ENCODE results near the gene PHKB. TPM values are rescaled to one million over a fixed set of nuclear protein-coding genes. Genes with fewer than 3 reads are reported as not detected.

PHKB gene
- total RNA-seq, 1 experiment from 2014 or later, result 38.8 TPM

DNA sequence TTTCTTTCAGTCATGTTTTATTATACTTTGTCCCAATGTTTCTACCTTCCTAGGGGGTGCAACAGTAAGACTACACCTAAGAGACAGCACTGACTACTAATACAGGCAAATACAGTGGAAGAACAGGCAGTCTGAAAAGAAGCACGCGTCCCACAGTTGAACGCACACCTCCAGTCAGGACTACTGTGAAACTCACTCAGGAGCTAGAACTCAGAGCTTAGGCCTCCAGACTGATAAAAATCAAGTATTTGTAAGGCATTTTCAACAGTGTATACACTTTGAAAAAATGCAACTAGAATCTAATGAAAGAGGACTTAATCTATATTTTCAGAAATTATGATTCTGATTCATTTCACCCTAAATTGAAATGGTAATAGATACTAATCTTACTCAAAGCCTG, 14.7 kb upstream of the PHKB start:
- no peaks in the 10 kb centered on the region for H3K27me3 ChIP-seq (ENCODE audit: insufficient read depth, low read length)
- H3K79me1 ChIP-seq (ENCODE audit: insufficient read depth, low read depth, low read length, poor library complexity, severe bottlenecking), result no peaks in the 10 kb centered on the region
- no peak for DNase-seq
- no peak overlapping the region for H2BK20ac ChIP-seq (ENCODE audit: low read depth, low read length, poor library complexity, severe bottlenecking)
- no peak overlapping the region for H3K23ac ChIP-seq (ENCODE audit: insufficient read length, low read depth, low read length)
- no peak overlapping the region for H3K18ac ChIP-seq (ENCODE audit: insufficient read length, low read depth, low read length)
- H3K79me2 ChIP-seq (ENCODE audit: insufficient read depth, low read length), result no peaks in the 10 kb centered on the region
- no peak overlapping the region for H3K27ac ChIP-seq (ENCODE audit: insufficient read length, low read depth, low read length)
- no peak overlapping the region for H3K14ac ChIP-seq (ENCODE audit: insufficient read depth, low read length)
- no peaks in the 10 kb centered on the region for H3K23me2 ChIP-seq (ENCODE audit: insufficient read length, low read depth, low read length, poor library complexity, severe bottlenecking)
- H3K27ac Mint-ChIP-seq, result no peak overlapping the region
- no peak overlapping the region for H3K4me2 ChIP-seq (ENCODE audit: insufficient read depth, insufficient read length, low read length)
- TF ChIP-seq, protein P1, sequence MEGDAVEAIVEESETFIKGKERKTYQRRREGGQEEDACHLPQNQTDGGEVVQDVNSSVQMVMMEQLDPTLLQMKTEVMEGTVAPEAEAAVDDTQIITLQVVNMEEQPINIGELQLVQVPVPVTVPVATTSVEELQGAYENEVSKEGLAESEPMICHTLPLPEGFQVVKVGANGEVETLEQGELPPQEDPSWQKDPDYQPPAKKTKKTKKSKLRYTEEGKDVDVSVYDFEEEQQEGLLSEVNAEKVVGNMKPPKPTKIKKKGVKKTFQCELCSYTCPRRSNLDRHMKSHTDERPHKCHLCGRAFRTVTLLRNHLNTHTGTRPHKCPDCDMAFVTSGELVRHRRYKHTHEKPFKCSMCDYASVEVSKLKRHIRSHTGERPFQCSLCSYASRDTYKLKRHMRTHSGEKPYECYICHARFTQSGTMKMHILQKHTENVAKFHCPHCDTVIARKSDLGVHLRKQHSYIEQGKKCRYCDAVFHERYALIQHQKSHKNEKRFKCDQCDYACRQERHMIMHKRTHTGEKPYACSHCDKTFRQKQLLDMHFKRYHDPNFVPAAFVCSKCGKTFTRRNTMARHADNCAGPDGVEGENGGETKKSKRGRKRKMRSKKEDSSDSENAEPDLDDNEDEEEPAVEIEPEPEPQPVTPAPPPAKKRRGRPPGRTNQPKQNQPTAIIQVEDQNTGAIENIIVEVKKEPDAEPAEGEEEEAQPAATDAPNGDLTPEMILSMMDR (conservative IDR thresholded peaks at IDR 0.05), result no peak
- no peak overlapping the region for H2BK12ac ChIP-seq (ENCODE audit: insufficient read length, low read depth, low read length)
- WGBS (ENCODE audit: extremely low coverage, insufficient read length, low lambda C conversion rate), result no CpG with 5 or more reads among the region's 3 CpGs
- H3T11ph ChIP-seq (ENCODE audit: low read length), result no peak overlapping the region
- H3K4ac ChIP-seq (ENCODE audit: low read depth, low read length), result no peak overlapping the region
- peaks cover 11 to 30% (median 29%) of the 10 kb centered on the region in 3 experiments for H3K36me3 Mint-ChIP-seq (ENCODE audit: insufficient read depth in 1 of 3, low read depth in 3 of 3)
- H3K9me3 ChIP-seq (ENCODE audit: control insufficient read depth, low read depth, low read length), result no peaks in the 10 kb centered on the region
- H2BK120ac ChIP-seq (ENCODE audit: low read depth, low read length, poor library complexity, severe bottlenecking), result no peak overlapping the region
- no peak overlapping the region for H3K4me3 Mint-ChIP-seq
- H3K9me3 Mint-ChIP-seq, result peaks cover 5 to 10% of the 10 kb centered on the region in 2 experiments; a peak in 4 of 5 replicates
- H2AFZ ChIP-seq (ENCODE audit: low read length), result no peak overlapping the region
- H2AK5ac ChIP-seq (ENCODE audit: insufficient read length, low read length), result no peak overlapping the region
- H3K9ac ChIP-seq (ENCODE audit: extremely low read depth, insufficient read length, low read length), result no peak overlapping the region
- no peak overlapping the region for H2BK5ac ChIP-seq (ENCODE audit: insufficient read length, low read length)
- H4K20me1 ChIP-seq (ENCODE audit: control insufficient read depth, insufficient read depth, insufficient read length), result no peaks in the 10 kb centered on the region
- H3K4me1 ChIP-seq (ENCODE audit: insufficient read depth, low read length), result no peaks in the 10 kb centered on the region
- H2BK15ac ChIP-seq (ENCODE audit: low read depth, low read length), result no peak overlapping the region
- H4K8ac ChIP-seq (replicated peaks; ENCODE audit: insufficient read length, low read depth, low read length), result no peak overlapping the region
- no peaks in the 10 kb centered on the region for H3K27me3 Mint-ChIP-seq (ENCODE audit: low read depth)
- H3K56ac ChIP-seq (ENCODE audit: insufficient read length, low read depth, low read length), result no peak overlapping the region
- H4K5ac ChIP-seq (ENCODE audit: insufficient read length, low read depth, low read length), result no peak overlapping the region
- H4K91ac ChIP-seq (ENCODE audit: insufficient read length, low read depth, low read length), result no peak overlapping the region
- peaks cover under 1 to 2% of the 10 kb centered on the region in 2 experiments for H3K4me1 Mint-ChIP-seq
